ENCODE measurements around the gene SERF2. TPM values are rescaled to one million over a fixed set of nuclear protein-coding genes. Genes with fewer than 3 reads are reported as not detected.
A peak's percentile ranks its signal among the peaks of the same experiment; 100 is the strongest.
"Not testable (repeated sequence)": the region's sequence is repeated elsewhere in the genome, so short reads cannot be mapped to it uniquely, and the experiment has no call there.

The SERF2 gene
- total RNA-seq, 1 experiment from 2014 or later = 823 TPM

DNA sequence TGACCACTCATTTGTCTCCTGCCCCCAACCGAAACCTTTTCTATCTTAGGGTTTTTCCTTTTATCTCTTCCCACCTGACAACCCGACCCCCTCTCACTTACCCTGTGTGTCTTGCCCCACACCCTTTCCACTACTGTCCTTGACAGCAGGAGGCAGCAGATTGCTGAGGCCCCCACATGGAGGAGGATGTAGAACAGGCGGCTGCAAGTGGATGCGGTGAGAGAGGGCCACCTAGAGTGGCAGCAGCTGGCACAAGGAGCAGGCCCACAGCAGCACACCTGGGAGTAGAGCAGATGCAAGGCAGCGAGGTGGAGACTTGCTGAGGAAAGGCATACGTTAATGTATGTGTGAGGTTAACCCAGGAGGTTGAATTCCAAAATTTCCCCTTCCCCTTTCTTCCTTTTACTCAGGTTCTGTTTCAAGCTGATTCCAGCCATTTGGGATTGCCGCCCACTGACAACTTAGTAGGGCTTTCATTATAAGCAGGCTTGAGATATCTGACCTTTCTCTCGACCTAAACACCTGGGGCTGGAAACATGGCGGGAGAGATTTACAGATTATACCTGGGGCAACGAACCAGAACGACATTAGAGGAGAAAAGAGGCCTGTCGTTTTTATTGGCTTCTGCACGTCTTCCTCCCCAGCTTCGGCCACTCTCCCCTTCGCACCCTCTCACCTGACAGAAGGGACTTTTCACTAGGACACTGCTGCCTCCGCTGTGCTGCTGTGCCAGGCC, 7.3 kb downstream of the SERF2 start:
- Histone ChIP-seq H3K9me3 (no peaks in the 10 kb centered on the region), H3K27me3 (replicated peaks; ENCODE audit: control insufficient read depth, insufficient read depth, low read length) (no peaks in the 10 kb centered on the region), H3K4me1 (peaks cover 13% of the 10 kb centered on the region), H3K36me3 (ENCODE audit: control insufficient read depth, insufficient read depth, low read length) (peaks cover 7% of the 10 kb centered on the region), H3K4me3 (ENCODE audit: low read depth, low read length) (no peak overlapping the region)
- intact Hi-C loops (cut with micrococcal nuclease; ENCODE audit: unreplicated experiment) = no loop called here
- Mint-ChIP-seq H3K4me1 (ENCODE audit: low read depth, unreplicated experiment) (peaks cover 26% of the 10 kb centered on the region), H3K4me3 (ENCODE audit: unreplicated experiment) (peak overlapping the region; percentile 98), H3K27ac (ENCODE audit: unreplicated experiment) (peak overlapping the region; percentile 99), H3K36me3 (ENCODE audit: insufficient read depth, unreplicated experiment) (peaks cover 74% of the 10 kb centered on the region), H3K27me3 (ENCODE audit: insufficient read depth, unreplicated experiment) (no peaks in the 10 kb centered on the region), H3K9me3 (ENCODE audit: unreplicated experiment) (no peaks in the 10 kb centered on the region)
- POLR2A ChIA-PET = no interaction called here
- BruUV-seq (replicated peaks) = no TSS peak
- DNase-seq = peak; percentile 18 to 36
- CTCF ChIA-PET = no interaction called here
- TF ChIP-seq, protein P1, sequence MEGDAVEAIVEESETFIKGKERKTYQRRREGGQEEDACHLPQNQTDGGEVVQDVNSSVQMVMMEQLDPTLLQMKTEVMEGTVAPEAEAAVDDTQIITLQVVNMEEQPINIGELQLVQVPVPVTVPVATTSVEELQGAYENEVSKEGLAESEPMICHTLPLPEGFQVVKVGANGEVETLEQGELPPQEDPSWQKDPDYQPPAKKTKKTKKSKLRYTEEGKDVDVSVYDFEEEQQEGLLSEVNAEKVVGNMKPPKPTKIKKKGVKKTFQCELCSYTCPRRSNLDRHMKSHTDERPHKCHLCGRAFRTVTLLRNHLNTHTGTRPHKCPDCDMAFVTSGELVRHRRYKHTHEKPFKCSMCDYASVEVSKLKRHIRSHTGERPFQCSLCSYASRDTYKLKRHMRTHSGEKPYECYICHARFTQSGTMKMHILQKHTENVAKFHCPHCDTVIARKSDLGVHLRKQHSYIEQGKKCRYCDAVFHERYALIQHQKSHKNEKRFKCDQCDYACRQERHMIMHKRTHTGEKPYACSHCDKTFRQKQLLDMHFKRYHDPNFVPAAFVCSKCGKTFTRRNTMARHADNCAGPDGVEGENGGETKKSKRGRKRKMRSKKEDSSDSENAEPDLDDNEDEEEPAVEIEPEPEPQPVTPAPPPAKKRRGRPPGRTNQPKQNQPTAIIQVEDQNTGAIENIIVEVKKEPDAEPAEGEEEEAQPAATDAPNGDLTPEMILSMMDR (IDR thresholded peaks at IDR 0.05; ENCODE audit: insufficient read depth in 1 of 2, low read depth in 1 of 2, low read length in 1 of 2, severe bottlenecking in 1 of 2, unreplicated experiment in 1 of 2) = no peak

DNA sequence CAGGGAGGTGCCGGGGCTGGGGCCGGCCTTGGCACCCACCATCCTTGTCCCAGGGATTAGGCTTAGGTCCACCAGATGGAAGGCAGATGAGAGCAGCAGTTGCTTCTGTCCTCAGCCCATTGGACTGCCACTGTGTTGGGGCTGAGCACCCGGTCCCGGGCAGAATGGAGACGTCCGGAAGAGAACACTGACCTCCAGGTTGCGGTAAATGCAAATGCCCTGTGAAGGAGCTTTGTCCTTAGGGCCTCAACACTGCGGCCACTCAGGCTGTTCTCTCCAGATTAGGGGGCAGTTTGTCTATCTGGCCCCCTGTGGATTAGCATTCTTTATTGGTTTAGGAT, 7.8 kb downstream of the SERF2 start, which contains the start of gene SERINC4:
SERINC4 (minus strand) TSS at position 276 of the 341 bp plus-strand sequence; CDS start at position 42, 234 bp downstream.
- Histone ChIP-seq H3K4me3 (ENCODE audit: low read depth, low read length) (peak within 1 kb of the TSS; percentile 86), H3K36me3 (ENCODE audit: control insufficient read depth, insufficient read depth, low read length) (peaks cover 4% of the 10 kb centered on the region), H3K27me3 (replicated peaks; ENCODE audit: control insufficient read depth, insufficient read depth, low read length) (no peaks in the 10 kb centered on the region), H3K9me3 (no peaks in the 10 kb centered on the region), H3K4me1 (peaks cover 13% of the 10 kb centered on the region)
- Mint-ChIP-seq H3K27ac (ENCODE audit: unreplicated experiment) (peak within 1 kb of the TSS; percentile 99), H3K36me3 (ENCODE audit: insufficient read depth, unreplicated experiment) (peaks cover 71% of the 10 kb centered on the region), H3K4me3 (ENCODE audit: unreplicated experiment) (peak within 1 kb of the TSS; percentile 98), H3K9me3 (ENCODE audit: unreplicated experiment) (no peaks in the 10 kb centered on the region), H3K4me1 (ENCODE audit: low read depth, unreplicated experiment) (peaks cover 23% of the 10 kb centered on the region), H3K27me3 (ENCODE audit: insufficient read depth, unreplicated experiment) (no peaks in the 10 kb centered on the region)
- POLR2A ChIA-PET = interaction anchor here (1.1 to 1.2 kb wide), 2 partner anchors 25 to 737 kb away, joined by 3 to 9 read pairs; partner anchors contain the start of genes EIF3J and MFAP1
- DNase-seq = no peak
- intact Hi-C loops (cut with micrococcal nuclease; ENCODE audit: unreplicated experiment) = loop anchor here (2.0 kb wide), 1 partner anchor 25 kb away; the partner anchor contains the start of gene MFAP1
- TF ChIP-seq, protein P1 (IDR thresholded peaks at IDR 0.05; ENCODE audit: insufficient read depth in 1 of 2, low read depth in 1 of 2, low read length in 1 of 2, severe bottlenecking in 1 of 2, unreplicated experiment in 1 of 2) = no peak
- BruUV-seq (replicated peaks) = no TSS peak
- CTCF ChIA-PET = no interaction called here

DNA sequence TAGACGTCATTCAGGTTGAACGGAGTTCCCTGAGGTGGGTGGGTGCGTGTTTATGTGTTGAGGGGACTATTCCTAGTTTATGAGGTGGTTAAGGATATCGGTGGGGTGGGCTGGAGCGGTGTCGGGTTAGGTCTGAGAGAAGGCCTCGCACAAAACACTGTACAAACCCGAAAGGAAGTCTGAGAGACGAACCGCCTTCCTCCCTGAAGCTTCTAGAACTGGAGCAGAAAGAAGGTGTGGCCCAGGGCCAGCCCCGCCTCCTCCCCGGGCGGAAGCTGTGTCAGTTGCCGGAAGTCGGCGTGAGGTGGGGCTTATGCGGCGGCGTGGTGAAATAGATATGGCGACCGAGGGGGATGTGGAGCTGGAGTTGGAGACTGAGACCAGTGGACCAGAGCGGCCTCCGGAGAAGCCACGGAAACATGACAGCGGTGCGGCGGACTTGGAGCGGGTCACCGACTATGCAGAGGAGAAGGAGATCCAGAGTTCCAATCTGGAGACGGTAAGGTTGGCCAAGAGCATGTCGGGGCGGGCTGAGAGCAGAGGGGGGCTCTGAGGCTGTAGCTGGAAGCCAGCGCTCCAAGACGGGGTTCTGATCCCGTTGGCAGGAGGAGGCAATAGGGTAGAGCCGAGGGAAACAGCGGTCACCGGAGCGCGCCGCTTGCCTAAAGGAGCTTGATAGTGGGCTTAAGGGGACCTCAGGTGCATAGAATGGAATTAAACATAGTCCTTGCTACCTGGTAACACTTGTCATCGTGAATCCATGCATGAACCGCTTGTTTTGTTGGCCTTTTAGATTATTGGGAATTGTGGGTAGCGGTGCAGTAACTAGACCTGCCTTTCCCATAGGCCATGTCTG, 8.4 kb downstream of the SERF2 start, which contains the start of gene HYPK:
HYPK (plus strand) TSS at position 314 of the 856 bp plus-strand sequence; CDS start at position 338, 24 bp downstream.
- peaks cover 71% of the 10 kb centered on the region for H3K36me3 Mint-ChIP-seq (ENCODE audit: insufficient read depth, unreplicated experiment)
- TF ChIP-seq, protein P1 (IDR thresholded peaks at IDR 0.05; ENCODE audit: insufficient read depth in 1 of 2, low read depth in 1 of 2, low read length in 1 of 2, severe bottlenecking in 1 of 2, unreplicated experiment in 1 of 2) = no peak
- H3K4me1 ChIP-seq = peaks cover 13% of the 10 kb centered on the region
- H3K4me3 Mint-ChIP-seq (ENCODE audit: unreplicated experiment) = peak within 1 kb of the TSS; percentile 98
- intact Hi-C loops (cut with micrococcal nuclease; ENCODE audit: unreplicated experiment) = loop anchor here (2.0 kb wide), 1 partner anchor 24 kb away; the partner anchor contains the start of gene MFAP1
- no peaks in the 10 kb centered on the region for H3K27me3 Mint-ChIP-seq (ENCODE audit: insufficient read depth, unreplicated experiment)
- H3K27ac Mint-ChIP-seq (ENCODE audit: unreplicated experiment) = peak within 1 kb of the TSS; percentile 99
- DNase-seq = peak; percentile 86 to 90
- POLR2A ChIA-PET = interaction anchor here (1.1 to 1.2 kb wide), 2 partner anchors 24 to 737 kb away, joined by 3 to 9 read pairs; partner anchors contain the start of genes EIF3J and MFAP1
- no peaks in the 10 kb centered on the region for H3K27me3 ChIP-seq (replicated peaks; ENCODE audit: control insufficient read depth, insufficient read depth, low read length)
- H3K4me1 Mint-ChIP-seq (ENCODE audit: low read depth, unreplicated experiment) = peaks cover 23% of the 10 kb centered on the region
- no peaks in the 10 kb centered on the region for H3K9me3 ChIP-seq
- peaks cover 4% of the 10 kb centered on the region for H3K36me3 ChIP-seq (ENCODE audit: control insufficient read depth, insufficient read depth, low read length)
- BruUV-seq (replicated peaks) = TSS peak; percentile 12
- H3K4me3 ChIP-seq (ENCODE audit: low read depth, low read length) = peak within 1 kb of the TSS; percentile 86
- no peaks in the 10 kb centered on the region for H3K9me3 Mint-ChIP-seq (ENCODE audit: unreplicated experiment)
- CTCF ChIA-PET = no interaction called here

DNA sequence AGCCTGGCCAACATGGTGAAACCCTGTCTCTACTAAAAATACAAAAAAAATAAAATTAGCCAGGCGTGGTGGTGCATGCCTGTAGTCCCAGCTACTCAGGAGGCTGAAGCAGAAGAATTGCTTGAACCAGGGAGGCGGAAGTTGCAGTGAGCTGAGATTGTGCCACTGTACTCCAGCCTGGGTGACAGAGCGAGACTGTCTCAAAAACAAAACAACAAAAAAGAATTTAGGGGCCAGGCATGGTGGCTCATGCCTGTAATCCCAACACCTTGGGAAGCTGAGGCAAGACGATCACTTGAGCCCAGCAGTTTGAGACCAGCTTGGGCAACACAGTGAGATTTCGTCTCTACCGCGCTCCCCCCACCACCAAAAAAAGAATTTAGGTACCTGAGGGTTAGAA, 10.6 kb downstream of the SERF2 start:
- POLR2A ChIA-PET; CTCF ChIA-PET; H3K9me3 ChIP-seq; H3K9me3 Mint-ChIP-seq (ENCODE audit: unreplicated experiment); BruUV-seq (replicated peaks); H3K36me3 ChIP-seq (ENCODE audit: control insufficient read depth, insufficient read depth, low read length); H3K4me3 ChIP-seq (ENCODE audit: low read depth, low read length); H3K4me3 Mint-ChIP-seq (ENCODE audit: unreplicated experiment); H3K27me3 ChIP-seq (replicated peaks; ENCODE audit: control insufficient read depth, insufficient read depth, low read length); H3K27ac Mint-ChIP-seq (ENCODE audit: unreplicated experiment); DNase-seq; intact Hi-C loops (cut with micrococcal nuclease; ENCODE audit: unreplicated experiment); H3K27me3 Mint-ChIP-seq (ENCODE audit: insufficient read depth, unreplicated experiment): not testable (repeated sequence)
- peaks cover 13% of the 10 kb centered on the region for H3K4me1 ChIP-seq
- Mint-ChIP-seq H3K4me1 (ENCODE audit: low read depth, unreplicated experiment) (peaks cover 23% of the 10 kb centered on the region), H3K36me3 (ENCODE audit: insufficient read depth, unreplicated experiment) (peaks cover 74% of the 10 kb centered on the region)
